Endothelial cell of umbilical vein (primary cell): ENCODE results near the gene PDGFRB. TPM values are rescaled to one million over a fixed set of nuclear protein-coding genes. Genes with fewer than 3 reads are reported as not detected.

Experiments used
- BruUV-seq: library from RNA; stranded (reverse); fragments of 400-500 nt; replicated peaks from 2 replicates; lab custom pipeline; 2021; lab: Mats Ljungman, UMichigan
- CTCF ChIA-PET: fragments of 300-600, 350-600 bp; sonication (Branson Sonifier 250); formaldehyde crosslinking; loops from one replicate; lab custom pipeline; 2021; ENCODE audit warnings: antibody characterized with exemption, inconsistent platforms; lab: Charles Lee
- POLR2A ChIA-PET: fragments of 300-600, 350-600 bp; sonication (Branson Sonifier 250); formaldehyde crosslinking; loops from one replicate; lab custom pipeline; 2021; ENCODE audit warnings: antibody characterized with exemption, inconsistent platforms; lab: Charles Lee
- DNase-seq: peaks from one replicate; pipeline ENCODE4 v3.0.0-alpha.2; 2011; ENCODE audit warnings: low read depth, low spot score
- FAIRE-seq: peaks from 2 replicates; lab custom pipeline; 2011; peaks lifted over from hg19 to GRCh38; lab: Jason Lieb, UNC
- H2AFZ ChIP-seq: 2 replicates; pipeline ENCODE4 v1.6.0; 2012; ENCODE audit warnings: low read depth, low read length, control low read depth, inconsistent platforms
- H3K27ac ChIP-seq: 2 replicates; pipeline ENCODE4 v1.5.1; 2011; ENCODE audit warnings: low read depth, mild to moderate bottlenecking, control low read depth, low read length, moderate library complexity; ENCODE audit not compliant: insufficient read depth
- H3K27me3 ChIP-seq, 2 experiments: 2 replicates each; pipeline versions ENCODE4 v1.6.0 to v1.6.1; 2011; ENCODE audit warnings: low read length in 2 of 2, mixed read lengths in 1 of 2; ENCODE audit not compliant: control insufficient read depth in 2 of 2, insufficient read depth in 2 of 2
- H3K36me3 ChIP-seq, 2 experiments: 2 replicates in 1 of 2; 3 replicates in 1 of 2; pipeline ENCODE4 v1.5.1; 2011; ENCODE audit warnings: low read length in 2 of 2, mild to moderate bottlenecking in 1 of 2, moderate library complexity in 1 of 2; ENCODE audit not compliant: control insufficient read depth in 2 of 2, insufficient read depth in 2 of 2; ENCODE audit errors: extremely low read depth in 1 of 2
- H3K4me1 ChIP-seq: 3 replicates; pipeline ENCODE4 v1.5.1; 2011; ENCODE audit warnings: mild to moderate bottlenecking, low read length; ENCODE audit not compliant: control insufficient read depth, insufficient read depth; ENCODE audit errors: extremely low read depth
- H3K4me2 ChIP-seq: 2 replicates; pipeline ENCODE4 v1.6.1; 2011; ENCODE audit warnings: low read length, control low read depth, mixed read lengths; ENCODE audit not compliant: insufficient read depth
- H3K4me3 ChIP-seq, 3 experiments: fragments of 200-600 bp in 1 of 3; sonication (generic), shearing (Covaris generic) in 1 of 3; replicated peaks in 1 of 3; 2 replicates each; pipeline ENCODE4 v1.5.1; 2011 to 2016; ENCODE audit warnings: control low read depth in 3 of 3, low read length in 3 of 3, mild to moderate bottlenecking in 2 of 3, inconsistent platforms in 1 of 3, low read depth in 1 of 3, moderate library complexity in 1 of 3; ENCODE audit not compliant: insufficient read depth in 1 of 3
- H3K79me2 ChIP-seq: 2 replicates; pipeline ENCODE4 v1.6.0; 2012; ENCODE audit warnings: low read length, inconsistent platforms; ENCODE audit not compliant: control insufficient read depth, insufficient read depth
- H3K9ac ChIP-seq: replicated peaks from 2 replicates; pipeline ENCODE3; 2011; ENCODE audit warnings: low read length, control low read depth; ENCODE audit not compliant: insufficient read depth; ENCODE audit errors: extremely low read depth
- H3K9me1 ChIP-seq: replicated peaks from 3 replicates; pipeline ENCODE4 v1.6.0; 2011; ENCODE audit warnings: mild to moderate bottlenecking, low read length; ENCODE audit not compliant: control insufficient read depth, insufficient read depth; ENCODE audit errors: extremely low read depth
- H3K9me3 ChIP-seq: replicated peaks from 2 replicates; pipeline ENCODE4 v1.5.1; 2012; ENCODE audit warnings: low read length, inconsistent platforms; ENCODE audit not compliant: control insufficient read depth, insufficient read depth
- H4K20me1 ChIP-seq: replicated peaks from 2 replicates; pipeline ENCODE3; 2011; ENCODE audit warnings: mild to moderate bottlenecking, low read length; ENCODE audit not compliant: control insufficient read depth, insufficient read depth; ENCODE audit errors: extremely low read depth
- EZH2 ChIP-seq: IDR thresholded peaks from 2 replicates; pipeline ENCODE4 v1.6.1; 2012; ENCODE audit warnings: borderline replicate concordance, low read depth, mild to moderate bottlenecking, moderate library complexity, low read length, inconsistent platforms; ENCODE audit not compliant: severe bottlenecking
- FOS ChIP-seq: IDR thresholded peaks from 2 replicates; pipeline ENCODE4 v1.6.1; 2011; ENCODE audit warnings: mild to moderate bottlenecking, low read length, moderate library complexity, borderline replicate concordance; ENCODE audit not compliant: insufficient read depth
- GATA2 ChIP-seq: IDR thresholded peaks from 2 replicates; pipeline ENCODE4 v1.7.0; 2011; ENCODE audit warnings: low read depth, mild to moderate bottlenecking, moderate library complexity, mixed read lengths, low read length; ENCODE audit not compliant: insufficient read length, insufficient read depth
- JUN ChIP-seq: IDR thresholded peaks from 2 replicates; pipeline ENCODE4 v1.6.1; 2011; ENCODE audit warnings: borderline replicate concordance, low read depth; ENCODE audit not compliant: insufficient read length, insufficient read depth
- MYC ChIP-seq: IDR thresholded peaks from one replicate; pipeline ENCODE4 v1.6.1; 2011; ENCODE audit warnings: mild to moderate bottlenecking, low read depth, low read length
- POLR2A ChIP-seq: IDR thresholded peaks from 2 replicates; pipeline ENCODE4 v1.6.1; 2012; ENCODE audit warnings: low read depth, mild to moderate bottlenecking, control low read depth, low read length
- POLR2AphosphoS5 ChIP-seq: IDR thresholded peaks from 2 replicates; pipeline ENCODE4 v1.6.1; 2012; ENCODE audit warnings: low read depth, mild to moderate bottlenecking, control low read depth, low read length, moderate library complexity; ENCODE audit not compliant: insufficient read depth
- dilution Hi-C: fragments of 300-500 bp; cut with MboI; formaldehyde crosslinking; loops from one replicate; pipeline ENCODE4 v1.15.0; 2019; ENCODE audit warnings: low sequenced_read_pairs; ENCODE audit not compliant: extremely low pct_ligation_motif_present
- intact Hi-C: fragments of 100-400 bp; cut with micrococcal nuclease; formaldehyde crosslinking; loops from one replicate; pipeline ENCODE4 v1.10.0; 2022
- polyA plus RNA-seq, 4 experiments: library from polyadenylated mRNA; depleted of rRNA in 3 of 4; stranded (reverse) in 3 of 4; unstranded in 1 of 4; fragments of >200 nt; gene quantifications; 2 replicates each; pipeline versions ENCODE4 v1.2.1 to v1.2.3, GENCODE V29; 2011 to 2012; ENCODE audit warnings: missing spikeins in 1 of 4
- total RNA-seq: library from RNA; stranded (reverse); gene quantifications from 2 replicates; pipeline ENCODE4 v1.2.3, GENCODE V29; 2021
- TF ChIP-seq, protein P1 (sequence below): IDR thresholded peaks from 2 replicates; pipeline ENCODE4 v1.6.1; 2011; ENCODE audit not compliant: insufficient read depth, insufficient read length
- TF ChIP-seq, protein P2 (sequence below), 2 donors: IDR thresholded peaks; 1 replicate in 1 of 2; 2 replicates in 1 of 2; pipeline ENCODE4 v1.5.1; 2011; ENCODE audit warnings: low read length in 2 of 2, mild to moderate bottlenecking in 2 of 2, moderate library complexity in 2 of 2, control low read depth in 1 of 2, inconsistent platforms in 1 of 2, low read depth in 1 of 2; ENCODE audit not compliant: insufficient read depth in 1 of 2; ENCODE audit errors: extremely low read depth in 1 of 2

Gene PDGFRB
- total and polyA plus RNA-seq, 2 donors (not counting 3 experiments of a cell fraction or from before 2014, with no cell fraction given) = 1.4 to 1.7 TPM

DNA sequence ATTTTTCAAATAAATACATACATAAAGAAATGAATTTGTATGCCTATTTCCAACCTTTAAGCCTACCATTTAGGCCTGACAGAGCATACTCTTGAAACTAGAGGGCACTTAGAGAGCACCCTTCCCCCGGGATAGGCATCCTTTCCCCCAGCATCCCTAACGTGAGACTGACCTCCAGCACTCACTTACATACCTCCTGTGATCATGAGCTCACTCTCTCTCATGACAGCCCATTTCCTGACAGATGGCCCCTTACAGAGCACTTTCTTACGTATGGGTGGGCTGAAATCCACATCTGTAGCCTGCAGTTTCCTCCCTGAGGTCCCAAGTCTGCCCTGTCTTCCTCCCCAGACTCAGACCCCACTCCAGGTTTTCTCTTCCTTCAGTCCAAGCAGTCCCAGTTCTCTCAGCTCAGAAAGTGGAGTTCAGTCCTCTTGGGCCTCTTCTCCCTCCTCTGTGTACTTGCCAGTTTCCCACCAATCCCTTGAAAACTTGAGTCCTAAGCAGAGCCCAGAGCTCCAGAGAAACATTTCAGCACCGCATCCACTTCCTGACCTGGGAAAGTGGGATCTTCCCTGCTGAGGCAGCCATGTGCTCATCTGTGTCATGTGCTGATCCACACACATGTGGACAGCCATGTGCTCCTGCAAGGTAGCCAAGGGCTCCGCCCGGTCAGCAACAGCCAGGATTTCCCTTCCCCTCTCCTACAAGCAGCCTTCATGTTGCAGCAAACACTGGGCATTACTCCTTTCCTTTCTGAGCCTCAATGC lies 8.8 kb upstream of the PDGFRB start:
- ChIA-PET CTCF (interaction anchor here (1.0 to 1.7 kb wide), 3 partner anchors 9 to 12 kb away, joined by 3 to 8 read pairs (median 4); no protein-coding TSS in a partner anchor), POLR2A (no interaction called here)
- H3K36me3 ChIP-seq = no peaks in the 10 kb centered on the region
- no peaks in the 10 kb centered on the region for H3K9me1 ChIP-seq
- no peak overlapping the region for H3K4me3 ChIP-seq
- H3K27ac ChIP-seq = no peak overlapping the region
- dilution Hi-C loops (no loop called here), intact Hi-C loops (no loop called here)
- H3K79me2 ChIP-seq = no peaks in the 10 kb centered on the region
- H3K4me2 ChIP-seq = no peak overlapping the region
- H3K4me1 ChIP-seq = no peaks in the 10 kb centered on the region
- H4K20me1 ChIP-seq = no peaks in the 10 kb centered on the region
- no peak overlapping the region for H3K9ac ChIP-seq
- peaks cover 29 to 32% of the 10 kb centered on the region in 2 experiments for H3K27me3 ChIP-seq
- no peak overlapping the region for H2AFZ ChIP-seq
- no peak for FAIRE-seq
- BruUV-seq = no TSS peak
- no peak for DNase-seq
- no peaks in the 10 kb centered on the region for H3K9me3 ChIP-seq
- TF ChIP-seq, protein P1, sequence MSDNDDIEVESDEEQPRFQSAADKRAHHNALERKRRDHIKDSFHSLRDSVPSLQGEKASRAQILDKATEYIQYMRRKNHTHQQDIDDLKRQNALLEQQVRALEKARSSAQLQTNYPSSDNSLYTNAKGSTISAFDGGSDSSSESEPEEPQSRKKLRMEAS = peak; percentile 59
- no peak for TF ChIP-seq GATA2

DNA sequence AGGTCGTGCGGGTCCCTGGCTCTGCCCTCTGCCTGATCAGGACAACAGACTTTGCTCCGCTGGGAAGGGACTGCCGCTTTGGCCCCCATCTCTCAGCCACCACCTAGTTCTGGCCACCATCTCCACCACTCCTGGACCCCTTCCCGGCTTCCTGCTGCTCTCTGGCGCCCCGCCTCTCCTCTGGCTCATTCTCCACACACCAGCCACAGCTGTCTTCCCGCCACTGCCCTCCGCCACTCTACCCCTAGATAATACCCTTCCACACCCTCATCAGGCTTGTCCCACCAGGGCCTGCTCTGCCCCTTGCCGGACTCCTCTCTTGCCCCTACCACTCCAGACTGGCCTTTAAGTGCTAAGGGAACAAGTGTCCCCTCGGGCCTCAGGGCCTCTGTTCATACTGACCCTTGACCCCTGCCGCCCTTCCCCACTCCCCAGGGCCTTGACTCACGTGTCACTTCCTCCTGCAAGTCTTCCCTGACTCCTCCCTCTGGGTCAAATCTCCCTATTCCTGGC lies 8.0 kb upstream of the PDGFRB start:
- DNase-seq (no peak), FAIRE-seq (no peak)
- ChIA-PET POLR2A (no interaction called here), CTCF (interaction anchor here (0.7 to 2.3 kb wide), 7 partner anchors 10 to 272 kb away, joined by 3 to 12 read pairs (median 4); no protein-coding TSS in a partner anchor)
- H3K27ac ChIP-seq = no peak overlapping the region
- no peak overlapping the region for H3K4me3 ChIP-seq
- H2AFZ ChIP-seq = no peak overlapping the region
- H3K9ac ChIP-seq = no peak overlapping the region
- H3K27me3 ChIP-seq = peaks cover 21 to 25% of the 10 kb centered on the region in 2 experiments
- intact Hi-C loops (no loop called here), dilution Hi-C loops (no loop called here)
- H3K36me3 ChIP-seq = no peaks in the 10 kb centered on the region
- no peak overlapping the region for H3K4me2 ChIP-seq
- TF ChIP-seq MYC (no peak), POLR2A (no peak), JUN (no peak), FOS (no peak), GATA2 (no peak), POLR2AphosphoS5 (no peak), EZH2 (no peak)
- TF ChIP-seq, protein P2, sequence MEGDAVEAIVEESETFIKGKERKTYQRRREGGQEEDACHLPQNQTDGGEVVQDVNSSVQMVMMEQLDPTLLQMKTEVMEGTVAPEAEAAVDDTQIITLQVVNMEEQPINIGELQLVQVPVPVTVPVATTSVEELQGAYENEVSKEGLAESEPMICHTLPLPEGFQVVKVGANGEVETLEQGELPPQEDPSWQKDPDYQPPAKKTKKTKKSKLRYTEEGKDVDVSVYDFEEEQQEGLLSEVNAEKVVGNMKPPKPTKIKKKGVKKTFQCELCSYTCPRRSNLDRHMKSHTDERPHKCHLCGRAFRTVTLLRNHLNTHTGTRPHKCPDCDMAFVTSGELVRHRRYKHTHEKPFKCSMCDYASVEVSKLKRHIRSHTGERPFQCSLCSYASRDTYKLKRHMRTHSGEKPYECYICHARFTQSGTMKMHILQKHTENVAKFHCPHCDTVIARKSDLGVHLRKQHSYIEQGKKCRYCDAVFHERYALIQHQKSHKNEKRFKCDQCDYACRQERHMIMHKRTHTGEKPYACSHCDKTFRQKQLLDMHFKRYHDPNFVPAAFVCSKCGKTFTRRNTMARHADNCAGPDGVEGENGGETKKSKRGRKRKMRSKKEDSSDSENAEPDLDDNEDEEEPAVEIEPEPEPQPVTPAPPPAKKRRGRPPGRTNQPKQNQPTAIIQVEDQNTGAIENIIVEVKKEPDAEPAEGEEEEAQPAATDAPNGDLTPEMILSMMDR (IDR thresholded peaks at IDR 0.05; ENCODE audit: extremely low read depth in 1 of 2, insufficient read depth in 1 of 2, low read depth in 1 of 2, low read length in 2 of 2) = no peak
- TF ChIP-seq, protein P1 = no peak
- no peaks in the 10 kb centered on the region for H3K79me2 ChIP-seq
- H3K9me3 ChIP-seq = no peaks in the 10 kb centered on the region
- no peaks in the 10 kb centered on the region for H3K4me1 ChIP-seq
- BruUV-seq = no TSS peak
- no peaks in the 10 kb centered on the region for H4K20me1 ChIP-seq
- no peaks in the 10 kb centered on the region for H3K9me1 ChIP-seq
